Activated CD8-positive, alpha-beta memory T cell treated with anti-CD3 and anti-CD28 coated beads for 36 hours (primary cell): ENCODE results near the gene ZNF771. TPM values are rescaled to one million over a fixed set of nuclear protein-coding genes. Genes with fewer than 3 reads are reported as not detected.
"Not testable (repeated sequence)": the region's sequence is repeated elsewhere in the genome, so short reads cannot be mapped to it uniquely, and the experiment has no call there.

Experiments
- CTCF ChIA-PET: fragments of 350-600 bp; sonication (Branson Sonifier 250); formaldehyde crosslinking; loops from one replicate; lab custom pipeline; 2021; ENCODE audit warnings: antibody characterized with exemption; lab: Charles Lee
- POLR2A ChIA-PET: fragments of 350-600 bp; sonication (Branson Sonifier 250); formaldehyde crosslinking; loops from one replicate; lab custom pipeline; 2021; ENCODE audit warnings: antibody characterized with exemption; lab: Charles Lee
- total RNA-seq, 2 experiments: library from RNA; stranded (reverse); gene quantifications; one replicate each; pipeline ENCODE4 v1.2.3, GENCODE V29; 2021

The ZNF771 gene
- total RNA-seq, 2 experiments from 2014 or later, result 7.5 to 8.3 TPM

DNA sequence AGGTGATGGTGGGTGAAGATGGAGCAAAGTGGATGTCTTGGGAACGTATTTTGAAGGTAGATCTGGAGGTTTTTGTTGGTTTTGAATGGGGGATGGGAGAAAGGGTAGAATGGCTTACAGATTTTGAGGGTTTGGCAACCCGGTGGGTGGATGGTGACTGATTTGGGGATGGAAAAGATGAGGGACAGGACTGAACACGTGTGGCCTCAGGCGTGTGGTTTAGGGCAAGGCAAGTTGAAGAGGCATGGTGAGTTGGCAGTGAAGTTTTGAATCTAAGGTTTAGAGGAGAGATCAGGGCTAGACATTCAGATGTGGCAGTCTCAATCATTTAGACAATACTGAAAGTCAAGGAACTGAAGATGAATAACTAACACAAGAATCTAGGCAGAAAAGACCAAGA is 27.4 kb downstream of the ZNF771 start:
- POLR2A ChIA-PET, result interaction anchor here (0.6 to 0.8 kb wide), 5 partner anchors 24 to 164 kb away, joined by 3 to 8 read pairs (median 3); no protein-coding TSS in a partner anchor
- CTCF ChIA-PET, result interaction anchor here (0.7 to 1.6 kb wide), 4 partner anchors 14 to 48 kb away, joined by 3 to 5 read pairs (median 4); no protein-coding TSS in a partner anchor

DNA sequence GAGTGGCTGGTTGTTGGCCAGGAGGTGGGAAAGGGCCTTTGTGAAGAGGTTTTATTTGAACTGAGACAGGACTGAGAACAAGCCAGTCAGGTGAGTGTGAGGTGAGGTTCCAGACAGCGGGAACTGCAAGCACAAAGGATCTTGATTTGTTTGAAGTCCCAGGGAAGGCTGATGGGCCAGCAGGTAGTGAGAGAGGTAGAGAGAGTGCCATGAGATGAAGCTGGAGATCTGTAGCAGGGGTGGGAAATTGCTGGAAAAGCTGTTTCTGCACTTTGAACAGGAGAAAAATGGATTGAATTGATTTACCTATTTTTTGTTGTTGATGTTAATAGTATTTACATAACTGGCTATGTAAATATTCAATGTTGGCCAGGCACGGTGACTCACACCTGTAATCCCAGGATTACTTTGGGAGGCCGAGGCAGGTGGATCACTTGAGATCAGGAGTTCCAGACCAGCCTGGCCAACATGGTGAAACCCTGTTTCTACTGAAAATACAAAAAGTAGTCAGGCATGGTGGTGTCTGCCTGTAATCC is 30.2 kb downstream of the ZNF771 start:
- POLR2A ChIA-PET, result no interaction called here
- CTCF ChIA-PET, result interaction anchor here (0.7 to 1.6 kb wide), 5 partner anchors 12 to 188 kb away, joined by 3 to 5 read pairs (median 3); no protein-coding TSS in a partner anchor

DNA sequence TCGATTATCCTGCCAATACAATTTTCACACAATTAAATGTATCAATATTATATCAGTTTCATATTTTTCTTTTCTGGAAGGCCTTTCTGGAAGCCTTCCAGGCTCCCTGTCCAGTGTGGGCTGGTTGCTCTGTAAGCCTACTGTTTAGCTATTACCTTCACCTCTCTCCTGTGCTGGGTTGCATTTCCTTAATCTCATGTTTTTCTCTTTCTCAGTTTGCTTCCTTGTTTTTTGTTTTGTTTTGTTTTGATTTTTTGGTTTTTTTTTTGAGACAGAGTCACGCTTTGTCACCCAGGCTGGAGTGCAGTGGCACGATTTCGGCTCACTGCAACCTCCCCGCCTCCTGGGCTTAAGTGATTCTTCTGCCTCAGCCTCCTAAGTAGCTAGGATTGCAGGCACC is 31.4 kb downstream of the ZNF771 start:
- ChIA-PET POLR2A (no interaction called here), CTCF (interaction anchor here (1.6 kb wide), 1 partner anchor 187 kb away, joined by 3 read pairs; no protein-coding TSS in a partner anchor)

DNA sequence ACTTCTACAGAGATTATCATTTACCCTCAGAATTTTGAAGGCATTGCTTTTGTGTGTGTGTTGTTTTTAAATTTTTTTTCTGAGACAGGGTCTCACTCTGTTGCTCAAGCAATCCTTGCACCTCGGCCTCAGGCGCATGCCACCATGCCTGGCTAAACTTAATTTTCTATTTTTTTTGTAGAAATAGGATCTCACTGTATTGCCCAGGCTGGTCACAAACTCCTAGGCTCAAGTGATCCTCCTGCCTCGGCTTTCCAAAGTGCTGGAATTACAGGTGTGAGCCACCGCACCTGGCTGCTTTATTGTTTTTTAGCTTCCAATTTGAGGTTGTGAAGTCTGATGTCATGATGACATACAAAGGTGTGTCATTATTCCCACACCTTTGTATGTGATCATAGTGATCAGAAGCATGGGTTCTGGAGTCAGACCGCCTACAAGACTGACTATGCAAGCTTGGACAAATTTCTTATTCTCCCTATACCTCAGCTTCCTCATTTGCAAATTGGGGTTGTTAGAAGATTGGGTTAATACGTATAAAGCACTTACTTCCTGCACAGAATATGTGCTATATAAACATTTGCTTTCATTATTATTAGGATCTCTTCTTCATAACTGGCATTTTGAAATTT is 32.4 kb downstream of the ZNF771 start:
- POLR2A ChIA-PET, result interaction anchor here (0.6 kb wide), 1 partner anchor 47 kb away, joined by 7 read pairs; no protein-coding TSS in a partner anchor
- CTCF ChIA-PET, result interaction anchor here (0.8 to 1.4 kb wide), 3 partner anchors 10 to 74 kb away, joined by 3 to 4 read pairs (median 4); partner anchors contain the start of gene DCTPP1

- CTCF ChIA-PET, result interaction anchor here (1.2 to 3.8 kb wide), 2 partner anchors 11 to 13 kb away, joined by 3 to 19 read pairs; partner anchors contain the start of gene DCTPP1
- POLR2A ChIA-PET, result no interaction called here
Observed at GRCh38 chr16:30443631-30444030, 36.2 kb downstream of the ZNF771 start.

DNA sequence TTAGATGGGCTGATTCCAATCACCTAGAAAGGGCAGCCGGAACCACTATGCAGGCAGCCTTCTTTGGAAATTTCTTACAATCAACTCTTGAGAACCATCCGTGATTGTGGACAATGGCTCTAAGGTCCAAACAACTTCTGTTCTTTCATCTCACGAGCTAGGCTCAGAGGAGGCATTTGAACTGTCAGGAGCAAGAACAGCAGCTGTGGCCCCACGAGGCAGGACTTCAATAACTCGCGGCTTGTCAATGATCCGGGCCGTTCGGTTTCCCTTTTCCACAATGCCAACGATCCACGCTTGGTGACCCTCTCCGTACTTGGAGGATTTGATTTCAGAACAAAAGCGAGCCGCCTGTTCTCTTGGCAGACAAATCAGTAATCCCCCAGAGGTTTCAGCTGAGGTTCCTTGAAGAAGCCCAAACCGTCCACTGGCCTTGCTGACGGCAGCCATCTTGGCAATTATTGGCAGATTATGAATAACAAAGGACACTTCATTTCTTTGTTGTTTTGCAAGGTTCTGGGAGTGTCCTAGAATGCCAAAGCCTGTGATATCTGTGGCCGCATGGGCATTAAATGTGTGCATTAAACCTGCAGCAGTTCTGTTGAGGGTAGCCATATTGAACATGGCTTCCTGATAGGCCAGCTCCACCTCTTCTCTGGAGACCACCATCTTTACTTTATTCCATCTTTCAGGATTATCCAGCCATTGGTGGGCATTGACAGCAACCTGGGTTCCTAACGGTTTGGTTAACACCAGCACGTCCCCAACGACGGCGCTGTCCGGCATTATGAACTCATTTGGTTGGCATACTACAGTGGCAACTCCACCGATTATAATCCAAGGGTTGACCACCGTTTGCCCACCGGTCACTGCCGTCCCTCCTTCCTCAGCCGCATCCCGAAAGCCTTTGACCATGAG is 37.1 kb downstream of the ZNF771 start:
- POLR2A ChIA-PET, result interaction anchor here (0.5 to 1.5 kb wide), 5 partner anchors 15 to 90 kb away, joined by 3 to 5 read pairs (median 5); partner anchors contain the start of genes ITGAL and ZNF747
- CTCF ChIA-PET, result interaction anchor here (0.7 to 3.8 kb wide), 9 partner anchors 14 to 153 kb away, joined by 3 to 19 read pairs (median 4); partner anchors contain the start of gene DCTPP1

- CTCF ChIA-PET, result interaction anchor here (0.7 to 3.8 kb wide), 8 partner anchors 13 to 153 kb away, joined by 3 to 19 read pairs (median 5); partner anchors contain the start of gene DCTPP1
- POLR2A ChIA-PET, result interaction anchor here (0.5 to 1.5 kb wide), 6 partner anchors 14 to 90 kb away, joined by 3 to 5 read pairs (median 4); partner anchors contain the start of genes ITGAL and ZNF747
Observed at GRCh38 chr16:30445149-30445407, 37.7 kb downstream of the ZNF771 start.

GRCh38 chr16:30445408-30446202 is 38.2 kb downstream of the ZNF771 start, which contains the start of gene SEPHS2:
TSS of gene SEPHS2 (minus strand) at chr16:30445874. CDS start at chr16:30445727, 147 bp downstream.
- CTCF ChIA-PET, result interaction anchor here (0.7 to 3.8 kb wide), 6 partner anchors 15 to 152 kb away, joined by 3 to 19 read pairs (median 6); partner anchors contain the start of gene DCTPP1
- POLR2A ChIA-PET, result interaction anchor here (0.5 to 1.5 kb wide), 7 partner anchors 11 to 89 kb away, joined by 3 to 5 read pairs (median 3); partner anchors contain the start of genes ITGAL and ZNF747

DNA sequence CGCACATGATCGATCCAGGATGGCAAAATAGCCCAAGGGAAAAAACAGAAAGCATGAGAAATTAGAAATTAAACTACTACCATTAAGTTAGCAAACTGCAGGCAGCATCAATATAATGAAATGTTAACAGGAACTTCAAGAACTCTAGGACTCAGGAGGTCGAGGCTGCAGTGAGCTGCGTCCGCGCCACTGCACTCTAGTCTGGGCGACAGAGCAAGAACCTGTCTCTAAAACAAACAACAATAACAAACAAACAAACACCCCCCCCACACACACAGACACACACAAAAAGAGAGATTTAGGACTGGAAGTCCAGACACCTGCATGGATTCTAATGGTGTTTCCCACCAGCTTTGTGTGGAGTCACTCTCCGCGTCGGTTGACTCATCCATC is 38.8 kb downstream of the ZNF771 start:
- POLR2A ChIA-PET, result interaction anchor here (1.5 kb wide), 2 partner anchors 26 to 29 kb away, joined by 3 to 5 read pairs; partner anchors contain the start of gene ITGAL
- CTCF ChIA-PET, result interaction anchor here (0.7 to 3.8 kb wide), 6 partner anchors 10 to 354 kb away, joined by 3 to 19 read pairs (median 5); partner anchors contain the start of genes DCTPP1 and TBX6

GRCh38 chr16:30447512-30448226 is 40.3 kb downstream of the ZNF771 start:
- ChIA-PET POLR2A (no interaction called here), CTCF (interaction anchor here (1.0 to 3.8 kb wide), 6 partner anchors 9 to 87 kb away, joined by 3 to 19 read pairs (median 4); partner anchors contain the start of genes DCTPP1 and ZNF747)

DNA sequence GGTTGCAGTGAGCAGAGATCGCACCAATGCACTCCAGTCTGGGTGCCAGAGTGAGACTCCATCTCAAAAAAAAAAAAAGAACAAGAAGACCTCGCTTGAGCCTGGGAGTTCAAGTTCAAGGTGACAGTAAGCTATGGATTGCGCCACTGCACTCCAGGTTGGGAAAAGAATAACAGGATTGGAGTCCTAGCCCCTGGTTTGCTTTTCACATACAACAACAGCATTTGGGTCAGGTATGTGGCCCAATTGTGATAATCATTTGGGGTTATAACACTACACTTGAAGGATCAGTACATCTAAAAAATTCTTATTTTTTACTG is 41.7 kb downstream of the ZNF771 start:
- ChIA-PET CTCF (interaction anchor here (0.6 to 3.8 kb wide), 22 partner anchors 9 to 366 kb away, joined by 3 to 19 read pairs (median 4); partner anchors contain the start of genes DCTPP1, ZNF747 and ZNF785), POLR2A (interaction anchor here (0.7 to 1.6 kb wide), 2 partner anchors 24 to 245 kb away, joined by 4 to 5 read pairs; no protein-coding TSS in a partner anchor)

DNA sequence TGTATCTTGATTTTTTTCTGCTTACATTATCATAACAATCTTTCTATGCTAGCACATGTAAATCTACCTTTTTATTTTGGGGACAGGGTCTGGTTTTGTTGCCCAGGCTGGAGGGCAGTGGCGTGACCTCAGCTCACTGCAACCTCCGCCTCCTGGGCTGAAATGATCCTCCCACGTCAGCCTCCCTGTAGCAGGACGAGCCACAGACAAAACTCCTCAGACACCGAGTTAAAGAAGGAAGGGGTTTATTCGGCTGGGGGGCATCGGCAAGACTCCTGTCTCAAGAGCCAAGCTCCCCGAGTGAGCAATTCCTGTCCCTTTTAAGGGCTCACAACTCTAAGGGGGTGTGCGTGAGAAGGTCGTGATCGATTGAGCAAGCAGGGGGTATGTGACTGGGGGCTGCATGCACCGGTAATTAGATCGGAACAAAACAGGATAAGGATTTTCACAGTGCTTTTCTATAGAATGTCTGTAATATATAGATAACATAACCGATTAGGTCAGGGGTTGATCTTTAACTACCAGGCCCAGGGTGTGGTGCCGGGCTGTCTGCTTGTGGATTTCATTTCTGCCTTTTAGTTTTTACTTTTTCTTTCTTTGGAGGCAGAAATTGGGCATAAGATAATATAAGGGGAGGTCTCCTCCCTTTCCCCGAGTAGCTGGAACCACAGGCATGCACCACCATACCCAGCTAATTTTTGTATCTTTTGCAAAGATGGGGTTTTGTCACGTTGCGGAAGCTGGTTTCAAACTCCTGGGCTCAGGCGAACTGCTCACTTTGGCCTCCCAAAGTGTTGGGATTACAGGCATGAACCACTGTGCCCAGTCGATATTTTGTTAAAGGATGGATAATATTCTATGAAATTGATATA is 45.5 kb downstream of the ZNF771 start:
- POLR2A ChIA-PET, result not testable (repeated sequence)
- CTCF ChIA-PET, result interaction anchor here (0.6 to 1.2 kb wide), 2 partner anchors 19 to 60 kb away, joined by 3 to 5 read pairs; no protein-coding TSS in a partner anchor

DNA sequence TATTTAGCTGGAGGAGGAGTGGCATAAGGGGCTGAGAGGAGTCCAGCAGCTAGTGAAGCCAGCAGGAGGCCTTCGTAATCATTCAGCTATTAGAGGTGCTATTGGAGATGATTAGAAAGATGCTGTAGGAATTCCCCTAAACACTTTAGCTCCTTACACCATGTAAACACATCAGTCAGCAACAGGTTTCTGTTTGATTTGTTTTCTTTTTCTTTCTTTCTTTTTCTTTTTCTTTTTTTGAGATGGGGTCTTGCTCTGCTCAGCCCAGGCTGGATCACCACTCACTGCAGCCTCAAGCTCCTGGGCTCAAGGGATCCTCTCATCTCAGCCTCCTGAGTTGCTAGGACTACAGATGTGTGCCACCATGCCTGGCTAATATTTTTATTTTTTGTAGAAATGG is 48.9 kb downstream of the ZNF771 start:
- CTCF ChIA-PET, result interaction anchor here (0.6 to 6.3 kb wide), 5 partner anchors 9 to 144 kb away, joined by 3 to 63 read pairs (median 4); partner anchors contain the start of genes DCTPP1 and ITGAL

DNA sequence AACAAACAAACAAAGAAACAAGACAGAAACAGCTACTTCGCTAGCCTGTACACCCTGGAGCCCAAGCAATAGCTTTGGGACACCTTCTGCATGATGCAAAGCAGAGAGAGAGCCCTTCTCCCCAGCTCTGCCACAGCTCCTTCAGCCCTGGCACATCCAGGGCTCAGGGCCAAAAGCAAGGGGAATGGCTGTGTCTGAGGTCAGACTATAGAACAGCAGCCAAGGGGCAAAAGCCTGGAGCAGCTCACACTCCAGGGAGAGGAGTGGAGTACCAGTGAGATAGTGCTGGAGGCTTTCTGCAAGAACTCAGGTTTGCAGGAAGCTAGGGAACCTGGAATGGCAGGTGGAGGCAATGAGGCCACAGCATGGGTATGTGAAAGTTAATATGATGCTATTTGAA is 49.9 kb downstream of the ZNF771 start:
- CTCF ChIA-PET, result interaction anchor here (0.6 to 6.3 kb wide), 7 partner anchors 14 to 365 kb away, joined by 3 to 63 read pairs (median 4); partner anchors contain the start of genes DCTPP1 and ITGAL
- POLR2A ChIA-PET, result interaction anchor here (0.7 to 5.7 kb wide), 4 partner anchors 14 to 615 kb away, joined by 3 to 118 read pairs (median 4); partner anchors contain the start of genes DCTPP1 and ITGAL

More for the DNA sequence above, 48.9 kb downstream of the ZNF771 start:
- POLR2A ChIA-PET, result interaction anchor here (0.7 to 5.7 kb wide), 2 partner anchors 11 to 15 kb away, joined by 3 to 118 read pairs; partner anchors contain the start of genes ITGAL and SEPHS2
